Gastroesophageal sphincter (tissue), 3 donors: ENCODE data around the gene TCF7L1.
A peak's percentile ranks its signal among the peaks of the same experiment; 100 is the strongest.

Source experiments
- CTCF ChIP-seq, 4 experiments: fragments of 200-600 bp in 2 of 4; fragments of 450-650 bp in 2 of 4; sonication (generic) in 1 of 4; IDR thresholded peaks; one replicate each; pipeline ENCODE4 v1.5.1; 2017 to 2019; ENCODE audit warnings: antibody characterized with exemption in 4 of 4, mild to moderate bottlenecking in 2 of 4, moderate library complexity in 2 of 4
- EP300 ChIP-seq: sonication (generic); formaldehyde crosslinking; IDR thresholded peaks from one replicate; pipeline ENCODE4 v1.6.1; 2017; ENCODE audit warnings: antibody characterized with exemption, mild to moderate bottlenecking

DNA sequence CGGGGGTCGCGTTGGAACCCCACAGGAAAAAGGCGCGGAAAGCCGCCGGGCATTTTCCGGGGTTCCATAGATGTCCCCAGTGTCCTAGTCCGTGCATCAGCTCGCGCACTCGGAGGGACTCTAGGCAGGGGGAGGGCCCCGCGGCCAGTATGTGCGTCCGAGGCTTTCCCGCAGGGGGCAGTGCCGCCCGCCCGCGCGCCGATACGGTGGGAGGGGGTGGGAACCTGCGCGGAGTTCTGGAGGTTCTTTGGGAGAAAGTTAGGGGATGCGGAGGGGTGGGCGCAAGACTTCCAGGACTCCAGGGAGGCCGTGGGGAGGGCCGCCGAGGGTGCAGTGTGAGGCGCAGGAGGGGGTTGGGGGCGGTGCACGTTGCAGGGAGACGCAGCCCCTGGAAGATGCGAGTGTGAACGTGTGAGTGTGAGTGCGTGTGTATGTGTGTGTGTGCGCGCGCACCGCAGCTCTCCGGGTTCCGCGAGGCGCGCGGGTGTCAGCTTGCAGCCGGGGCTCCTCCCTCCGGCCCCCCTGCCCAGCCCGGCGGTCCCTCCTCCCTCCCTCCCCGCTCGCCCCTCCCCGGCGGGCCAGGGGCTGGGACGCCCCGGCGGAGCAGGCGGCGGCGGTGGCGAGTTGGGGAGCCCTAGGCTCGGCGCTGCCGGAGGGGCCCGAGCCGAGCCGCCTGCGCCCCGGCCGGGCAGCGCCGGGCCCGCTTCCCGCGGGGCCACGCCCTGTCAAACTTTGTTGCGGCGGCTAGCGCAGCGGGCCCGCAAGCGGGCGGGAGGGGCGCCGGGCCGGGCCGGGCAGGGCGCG lies at the start of gene TCF7L1:
- TF ChIP-seq CTCF (IDR thresholded peaks at IDR 0.05) (peak; percentile 79 to 100 (median 90)), EP300 (no peak)
